HG03159 (cell line): ENCODE measurements around the gene MID1.
"Not testable (repeated sequence)": the region's sequence is repeated elsewhere in the genome, so short reads cannot be mapped to it uniquely, and the experiment has no call there.

Source experiments
- ATAC-seq: cut with Tn5 transposase; IDR thresholded peaks from one replicate; pipeline ENCODE4 v1.9.1; 2021; ENCODE audit warnings: mild to moderate bottlenecking, moderate library complexity; ENCODE audit not compliant: unreplicated experiment

MID1 gene

GRCh38 chrX:10618961-10619360 lies 1.4 kb downstream of the MID1 start:
- no peak for ATAC-seq

- ATAC-seq, result no peak
These were observed 2.4 kb downstream of the MID1 start for GRCh38 chrX:10617999-10618351.

- no peak for ATAC-seq
These were observed 3.0 kb downstream of the MID1 start for GRCh38 chrX:10617186-10617998.

- ATAC-seq, result peak; percentile 82
These were observed 4.2 kb downstream of the MID1 start for GRCh38 chrX:10615931-10616774.

GRCh38 chrX:10612215-10612614 lies 8.2 kb downstream of the MID1 start:
- ATAC-seq, result no peak

- ATAC-seq, result no peak
These were observed 8.8 kb downstream of the MID1 start for GRCh38 chrX:10611441-10612090.

GRCh38 chrX:10608099-10608498 lies 12.3 kb downstream of the MID1 start:
- no peak for ATAC-seq

- no peak for ATAC-seq
These were observed 13.2 kb downstream of the MID1 start for GRCh38 chrX:10607233-10607632.

- ATAC-seq, result no peak
These were observed 16.8 kb downstream of the MID1 start for GRCh38 chrX:10603612-10604011.

- no peak for ATAC-seq
These were observed 17.7 kb downstream of the MID1 start for GRCh38 chrX:10602646-10603045.

GRCh38 chrX:10600479-10600878 lies 19.9 kb downstream of the MID1 start:
- ATAC-seq, result no peak

- ATAC-seq, result no peak
These were observed 21.8 kb downstream of the MID1 start for GRCh38 chrX:10598540-10598939.

- ATAC-seq, result no peak
These were observed 22.5 kb downstream of the MID1 start for GRCh38 chrX:10597871-10598270.

GRCh38 chrX:10591363-10592335 lies 28.7 kb downstream of the MID1 start:
- ATAC-seq, result no peak

GRCh38 chrX:10589787-10590186 lies 30.6 kb downstream of the MID1 start:
- not testable (repeated sequence) for ATAC-seq

GRCh38 chrX:10589098-10589497 lies 31.3 kb downstream of the MID1 start:
- ATAC-seq, result no peak

GRCh38 chrX:10584882-10585281 lies 35.5 kb downstream of the MID1 start:
- not testable (repeated sequence) for ATAC-seq

GRCh38 chrX:10582945-10583344 lies 37.4 kb downstream of the MID1 start:
- ATAC-seq, result no peak

GRCh38 chrX:10582215-10582733 lies 38.1 kb downstream of the MID1 start:
- no peak for ATAC-seq
